ENCODE data around the gene BEAN1.

The BEAN1 gene

DNA sequence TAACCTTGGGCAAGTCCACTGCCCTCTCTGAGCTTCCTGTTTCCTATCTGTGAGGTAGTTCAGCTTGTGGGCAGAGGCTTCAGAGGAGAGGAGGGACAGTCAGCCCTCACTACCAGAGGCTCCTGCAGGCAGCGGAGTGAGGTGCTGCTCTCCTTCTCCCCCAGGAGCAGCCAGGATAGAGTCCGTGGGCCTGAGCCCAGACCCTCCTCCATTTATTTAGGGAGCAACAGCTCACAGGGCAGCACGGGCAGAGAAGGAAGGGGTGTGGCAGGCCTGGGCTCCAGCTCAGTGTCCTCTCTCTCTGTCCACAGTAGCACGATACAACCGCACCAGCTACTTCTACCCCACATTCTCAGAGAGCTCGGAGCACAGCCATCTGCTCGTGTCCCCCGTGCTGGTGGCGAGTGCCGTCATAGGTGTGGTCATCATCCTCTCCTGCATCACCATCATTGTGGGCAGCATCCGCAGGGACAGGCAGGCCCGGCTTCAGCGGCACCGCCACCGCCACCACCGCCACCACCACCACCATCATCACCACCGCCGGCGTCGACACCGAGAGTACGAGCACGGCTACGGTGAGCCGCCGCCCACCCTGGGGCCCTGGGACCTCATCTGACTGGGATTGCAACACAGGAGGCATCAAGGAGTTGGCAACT is 42.3 kb downstream of the BEAN1 start:
- DNase-seq (ENCODE audit: low read depth, low spot score), result no peak

DNA sequence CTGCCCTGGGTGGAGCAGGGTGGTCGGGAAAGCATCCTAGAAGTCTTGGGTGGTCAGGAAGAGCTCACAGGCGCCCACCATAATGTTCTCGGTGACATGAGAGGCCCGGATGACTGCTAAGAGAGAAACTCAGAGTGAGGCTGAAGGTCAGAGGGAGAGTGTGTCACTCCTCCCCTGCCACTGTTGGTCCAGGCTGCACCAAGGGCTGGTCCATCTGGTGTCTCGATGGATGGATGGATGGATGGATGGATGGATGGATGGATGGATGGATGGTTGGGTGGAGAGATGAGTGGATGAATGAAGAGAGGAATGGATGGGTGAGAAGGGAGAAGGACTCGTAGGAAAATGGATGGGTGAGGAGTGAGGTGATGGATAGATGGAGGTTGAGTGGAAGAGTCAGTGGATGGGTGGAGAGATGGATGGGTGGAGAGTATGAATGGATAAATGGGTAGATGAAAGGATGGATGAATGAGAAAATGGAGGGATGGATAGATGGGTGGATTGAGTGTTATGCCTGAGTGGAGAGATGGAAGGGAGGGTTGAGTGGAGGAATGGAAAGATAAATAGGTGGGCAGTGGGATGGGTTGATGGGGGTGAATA is 43.0 kb downstream of the BEAN1 start:
- no peak for DNase-seq (ENCODE audit: low read depth, low spot score)

DNA sequence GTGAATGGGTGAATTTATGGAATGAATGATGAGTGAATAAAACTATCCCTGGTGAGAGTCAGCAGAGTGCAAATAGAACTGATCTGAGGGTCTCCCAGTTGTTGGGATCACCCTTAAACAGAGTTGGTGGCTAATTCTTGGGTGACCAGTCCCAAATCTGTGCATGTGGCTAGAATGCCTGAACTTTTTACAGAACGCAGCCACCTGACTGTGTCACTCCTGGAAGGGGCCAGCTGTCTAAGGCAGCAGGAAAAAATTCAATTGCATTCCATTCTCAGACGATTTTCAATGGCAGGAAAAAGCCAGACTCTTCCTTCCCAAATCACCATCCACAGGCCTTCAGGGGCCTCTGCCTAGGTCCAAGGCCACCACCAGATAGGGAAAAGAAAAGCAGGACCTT is 43.5 kb downstream of the BEAN1 start:
- no peak for DNase-seq (ENCODE audit: low read depth, low spot score)

DNA sequence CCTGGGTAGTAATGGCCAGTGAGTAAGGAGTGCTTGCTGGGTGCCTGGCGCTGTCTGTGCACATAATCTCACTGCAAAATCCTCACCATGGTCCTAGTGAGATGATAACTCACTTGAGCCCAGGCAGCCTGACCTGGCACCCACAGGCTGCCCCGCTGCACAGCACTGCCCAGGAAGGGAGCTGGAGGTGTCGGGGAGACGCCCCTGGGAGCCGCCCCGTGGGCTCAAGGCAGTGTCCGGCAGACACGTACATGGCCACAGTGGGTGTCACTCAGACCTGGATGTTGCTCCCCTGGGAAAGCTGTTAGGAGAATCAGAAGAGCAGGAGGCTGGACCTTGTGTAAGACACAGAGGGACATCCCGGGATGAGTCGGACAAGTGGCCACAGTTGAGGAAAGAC is 44.2 kb downstream of the BEAN1 start:
- DNase-seq (ENCODE audit: low read depth, low spot score), result no peak

DNA sequence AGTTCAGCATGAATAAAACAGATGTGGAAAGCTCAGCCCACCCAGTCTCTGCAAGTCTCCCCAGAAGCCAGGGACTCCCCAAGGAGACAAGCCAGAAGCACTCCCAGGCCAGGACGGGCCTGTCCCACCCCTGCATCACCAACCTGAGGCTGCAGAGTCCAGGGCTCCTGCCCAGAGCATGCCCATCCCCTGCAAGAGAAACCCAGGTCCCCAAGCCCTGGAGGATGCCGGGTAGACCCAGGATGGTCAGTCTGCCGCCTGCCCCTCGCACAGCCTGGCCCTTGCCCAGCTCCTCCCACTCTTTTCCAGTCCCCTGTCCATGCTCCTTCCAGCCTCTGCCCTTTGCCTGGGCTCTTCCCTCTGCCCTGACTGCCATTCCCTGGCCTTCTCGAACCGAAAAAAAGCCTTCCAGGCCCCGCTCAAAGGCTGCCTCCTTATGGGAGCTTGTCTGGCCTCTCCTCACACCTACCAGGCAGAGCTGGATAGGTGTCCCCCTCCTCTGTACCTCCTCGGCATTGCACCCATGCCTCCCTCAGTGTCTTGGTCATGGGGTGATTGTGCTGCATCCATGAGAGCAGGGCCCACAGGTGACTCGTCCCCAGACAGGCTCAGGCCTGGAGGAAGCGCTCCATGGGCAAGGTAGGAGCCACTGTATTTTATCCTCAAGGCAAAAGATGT is 44.8 kb downstream of the BEAN1 start:
- DNase-seq (ENCODE audit: low read depth, low spot score), result no peak

DNA sequence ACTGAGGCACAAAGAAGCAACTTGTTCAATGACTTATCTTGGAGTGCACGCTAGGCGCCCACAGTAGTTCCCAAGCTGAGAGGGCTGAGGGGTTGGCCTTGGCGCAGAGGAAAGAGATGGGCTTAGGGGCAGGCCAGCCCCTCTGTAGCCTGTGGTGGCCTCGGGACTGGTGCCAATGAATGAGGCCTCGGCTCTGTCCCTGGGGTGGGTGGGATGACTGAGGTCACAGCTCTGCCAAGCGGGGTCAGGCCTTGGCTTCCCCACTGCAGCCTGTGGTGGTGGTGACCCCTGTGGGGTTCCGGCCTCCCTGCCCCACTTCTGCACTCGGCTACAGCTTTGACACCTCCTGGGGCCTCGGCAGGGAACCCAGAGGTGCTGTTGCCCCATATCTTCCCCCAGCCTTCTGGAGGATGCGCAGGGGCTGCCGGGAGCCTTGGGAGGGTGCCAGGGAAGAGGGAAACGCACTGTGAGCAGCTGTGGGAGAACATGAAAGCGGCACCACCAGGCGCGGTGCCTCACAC is 46.0 kb downstream of the BEAN1 start:
- DNase-seq (ENCODE audit: low read depth, low spot score), result no peak

DNA sequence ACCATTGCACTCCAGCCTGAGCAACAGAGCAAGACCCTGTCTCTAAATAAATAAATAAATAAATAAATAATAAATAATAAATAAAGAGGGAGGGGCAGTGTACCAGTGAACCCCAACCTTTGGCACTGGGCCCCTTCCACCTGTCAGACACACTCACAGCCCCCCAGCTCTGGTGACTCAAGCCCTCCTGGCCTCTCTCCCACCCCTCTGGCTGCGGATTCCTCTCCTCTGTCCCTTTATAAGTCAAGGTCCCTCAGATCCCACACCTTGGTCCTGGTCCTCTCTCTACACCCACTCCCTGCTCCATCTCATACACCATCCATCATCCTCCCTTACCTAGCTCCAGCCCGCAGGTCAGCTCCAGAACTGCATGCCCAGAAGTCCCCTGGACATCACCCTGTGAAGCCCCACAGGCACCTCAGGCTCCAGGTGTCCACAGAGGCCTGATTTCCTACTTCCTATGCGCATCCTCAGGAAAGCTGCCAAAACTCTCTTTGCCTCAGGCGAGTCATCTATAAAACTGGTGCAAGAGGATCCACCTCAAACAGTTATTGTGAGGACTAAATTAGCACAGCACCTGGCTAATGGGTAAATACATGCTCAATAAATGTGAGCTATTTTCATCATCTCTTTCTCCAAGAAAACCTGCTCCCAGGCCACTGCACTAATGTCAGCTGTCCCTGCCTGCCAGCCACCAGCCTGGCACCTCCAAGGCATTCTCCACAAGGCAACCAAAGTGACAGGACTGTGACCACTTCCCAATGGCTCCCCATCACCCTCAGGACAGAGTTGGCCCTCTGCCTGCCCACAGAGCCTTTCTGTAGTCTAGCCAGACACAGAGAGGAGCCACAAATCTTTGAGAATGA is 46.8 kb downstream of the BEAN1 start:
- no peak for DNase-seq (ENCODE audit: low read depth, low spot score)

DNA sequence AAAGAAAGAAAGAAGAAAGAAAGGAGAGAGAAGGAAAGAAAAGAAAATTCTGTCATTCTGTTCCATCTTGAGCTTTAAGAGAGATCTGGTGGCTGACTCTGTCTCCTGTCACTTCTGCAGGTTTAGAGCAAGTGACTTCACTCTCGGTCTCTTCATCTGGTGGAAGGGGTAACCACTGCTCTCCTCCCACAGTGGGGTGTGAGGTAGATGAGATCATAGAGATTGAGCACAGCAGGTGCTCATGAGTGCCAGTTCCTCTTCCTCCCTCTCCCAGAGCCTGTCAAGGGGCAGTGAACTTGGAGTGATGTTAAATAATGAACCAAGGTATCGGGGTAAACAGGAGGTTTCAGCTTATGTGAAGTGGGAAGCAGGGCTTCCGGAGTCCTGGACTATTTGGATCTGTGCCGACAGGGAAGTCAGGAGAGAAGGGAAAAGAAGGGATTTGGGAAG is 47.7 kb downstream of the BEAN1 start:
- DNase-seq (ENCODE audit: low read depth, low spot score), result no peak

DNA sequence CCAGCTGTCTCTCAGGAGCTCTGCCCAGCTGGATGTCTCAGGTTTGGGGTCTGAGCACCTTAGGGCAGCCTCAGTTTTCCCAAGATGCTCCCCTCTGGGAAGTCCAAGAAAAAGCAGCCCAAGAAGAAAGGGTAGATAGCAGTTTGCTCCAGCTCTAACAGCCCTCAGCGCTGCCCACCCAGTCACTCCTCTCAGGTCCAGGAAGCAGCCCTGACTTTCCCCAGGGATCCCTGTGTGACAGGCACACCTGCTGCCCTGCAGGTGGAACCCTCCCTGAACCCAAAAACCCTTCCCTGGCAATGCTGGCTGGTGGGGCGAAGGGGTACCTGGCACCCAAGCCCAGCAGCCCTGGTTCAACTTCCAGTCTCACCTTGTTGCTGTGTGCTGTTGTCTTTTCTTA is 48.1 kb downstream of the BEAN1 start:
- no peak for DNase-seq (ENCODE audit: low read depth, low spot score)

DNA sequence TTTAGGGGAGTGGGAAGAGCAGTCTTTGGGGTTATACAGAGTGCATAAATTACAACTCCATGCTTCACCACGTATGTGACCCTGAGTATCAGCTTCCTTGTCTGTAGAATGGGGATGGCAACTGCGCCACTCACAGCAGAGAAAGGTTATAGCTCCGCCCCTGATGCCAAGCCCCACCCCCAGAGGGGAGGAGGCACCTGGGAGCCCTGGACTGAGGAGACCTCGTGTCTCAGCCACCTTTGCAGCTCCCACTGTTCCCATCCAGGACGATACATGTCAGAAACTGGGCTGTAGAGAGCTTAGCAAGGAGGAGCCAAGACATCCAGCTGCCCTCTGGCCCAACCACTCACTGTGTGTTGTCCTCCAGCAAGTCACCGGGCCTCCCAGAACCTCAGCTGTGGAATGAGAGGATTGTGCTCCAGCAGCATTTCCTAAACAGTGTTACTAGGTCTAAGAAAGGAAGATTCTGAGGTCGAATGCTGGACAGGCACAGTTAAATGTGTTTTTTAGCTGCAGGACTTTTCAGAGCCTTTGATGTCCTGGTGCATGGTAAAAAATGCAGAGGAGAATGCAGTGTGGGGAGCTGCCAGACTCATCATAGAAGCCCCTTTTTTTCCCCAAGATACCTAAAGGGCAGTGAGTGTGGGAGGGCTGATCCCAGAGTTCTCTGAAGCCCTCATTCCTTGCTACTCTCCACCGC is 49.4 kb downstream of the BEAN1 start:
- DNase-seq (ENCODE audit: low read depth, low spot score), result no peak

DNA sequence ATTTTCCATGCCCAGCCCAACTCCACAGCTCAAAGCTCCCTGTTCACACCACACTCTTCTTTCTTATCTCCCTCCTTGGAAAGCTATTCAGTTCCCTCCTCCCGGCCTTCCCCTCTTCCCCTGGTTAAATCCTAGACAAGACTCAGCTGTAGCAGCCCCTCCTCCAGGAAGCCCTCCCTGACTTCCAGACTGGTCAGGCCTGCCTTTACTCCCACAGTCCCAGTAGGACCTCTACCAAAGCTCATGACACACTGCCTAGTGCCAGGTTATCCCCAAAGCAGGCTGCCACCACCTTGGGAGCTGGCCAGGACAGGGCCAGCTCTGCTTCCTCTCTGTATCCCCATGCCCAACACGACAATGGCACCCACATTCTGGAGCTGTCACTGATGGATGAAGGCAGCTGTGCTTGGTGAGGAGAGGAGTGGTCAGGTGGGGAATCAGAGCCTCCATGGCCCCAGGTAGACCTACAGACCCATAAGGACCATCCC is 50.0 kb downstream of the BEAN1 start:
- DNase-seq (ENCODE audit: low read depth, low spot score), result no peak

DNA sequence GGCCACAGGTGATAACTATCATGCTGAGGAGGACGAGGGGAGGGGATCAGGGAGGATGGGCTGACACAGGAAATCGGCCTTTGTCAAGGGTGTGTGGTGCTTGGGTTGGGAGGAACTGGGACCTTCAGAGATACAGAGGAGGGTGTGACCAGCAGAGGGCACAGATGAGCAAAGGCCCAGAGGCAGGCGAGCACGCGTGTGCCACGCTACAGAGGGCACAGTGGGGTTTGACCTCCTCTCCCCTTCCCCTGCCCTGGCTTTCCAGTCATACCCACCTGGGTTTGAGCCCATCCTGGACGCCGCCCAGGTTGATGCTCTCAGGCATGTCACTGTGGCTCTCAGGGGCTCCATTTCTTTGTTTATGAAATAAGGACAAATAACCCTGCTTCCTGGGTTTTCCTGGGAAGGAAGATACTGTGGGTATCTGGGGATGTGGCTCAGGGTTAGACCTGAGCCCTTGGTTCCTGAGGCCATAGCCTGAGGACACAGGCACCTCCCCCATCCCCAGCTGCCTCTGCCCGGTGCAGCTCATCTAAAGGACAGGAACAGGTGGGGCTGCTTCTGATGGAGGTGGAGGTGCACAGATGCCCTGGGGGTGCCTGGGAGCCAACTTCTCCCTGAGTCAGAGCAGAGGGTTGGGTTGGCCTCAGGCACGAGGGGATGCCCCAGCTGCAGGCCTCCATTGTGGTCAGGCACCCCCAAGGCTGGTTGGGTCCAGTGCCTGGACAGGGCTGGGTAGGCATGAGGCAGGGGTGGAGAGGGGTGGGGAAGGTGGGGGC is 51.8 kb downstream of the BEAN1 start:
- peak; percentile 68 for DNase-seq (ENCODE audit: low read depth, low spot score)

DNA sequence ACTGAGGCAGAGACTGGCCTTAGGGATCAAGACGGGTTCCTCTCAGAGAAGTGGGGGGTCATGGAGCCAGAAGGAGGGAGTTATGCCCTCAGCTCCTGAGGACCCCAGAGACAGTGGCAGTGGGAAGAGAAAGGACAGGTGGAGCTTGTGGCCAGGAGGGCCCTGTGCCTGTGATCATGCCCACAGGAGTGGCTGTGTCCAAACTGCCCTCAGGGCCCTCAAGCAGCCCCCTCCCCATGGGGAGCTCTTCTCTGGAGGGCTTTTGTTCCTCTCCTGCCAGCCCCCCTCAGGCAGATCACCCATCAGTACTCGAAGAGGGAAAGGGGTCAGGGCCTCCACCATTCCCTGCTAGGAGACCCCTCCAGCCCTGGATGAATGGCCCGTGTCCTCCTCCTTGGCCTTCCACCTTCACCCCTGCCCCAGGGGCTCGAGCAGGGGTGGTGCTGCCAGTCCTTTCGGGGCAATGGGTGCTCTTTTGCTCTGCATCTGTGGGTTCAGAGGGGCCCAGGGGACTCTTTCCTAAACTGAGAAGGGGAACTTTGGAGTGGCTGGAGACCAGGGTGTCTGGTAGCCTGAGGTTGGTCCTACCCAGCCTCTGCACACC is 52.7 kb downstream of the BEAN1 start:
- DNase-seq (ENCODE audit: low read depth, low spot score), result no peak

DNA sequence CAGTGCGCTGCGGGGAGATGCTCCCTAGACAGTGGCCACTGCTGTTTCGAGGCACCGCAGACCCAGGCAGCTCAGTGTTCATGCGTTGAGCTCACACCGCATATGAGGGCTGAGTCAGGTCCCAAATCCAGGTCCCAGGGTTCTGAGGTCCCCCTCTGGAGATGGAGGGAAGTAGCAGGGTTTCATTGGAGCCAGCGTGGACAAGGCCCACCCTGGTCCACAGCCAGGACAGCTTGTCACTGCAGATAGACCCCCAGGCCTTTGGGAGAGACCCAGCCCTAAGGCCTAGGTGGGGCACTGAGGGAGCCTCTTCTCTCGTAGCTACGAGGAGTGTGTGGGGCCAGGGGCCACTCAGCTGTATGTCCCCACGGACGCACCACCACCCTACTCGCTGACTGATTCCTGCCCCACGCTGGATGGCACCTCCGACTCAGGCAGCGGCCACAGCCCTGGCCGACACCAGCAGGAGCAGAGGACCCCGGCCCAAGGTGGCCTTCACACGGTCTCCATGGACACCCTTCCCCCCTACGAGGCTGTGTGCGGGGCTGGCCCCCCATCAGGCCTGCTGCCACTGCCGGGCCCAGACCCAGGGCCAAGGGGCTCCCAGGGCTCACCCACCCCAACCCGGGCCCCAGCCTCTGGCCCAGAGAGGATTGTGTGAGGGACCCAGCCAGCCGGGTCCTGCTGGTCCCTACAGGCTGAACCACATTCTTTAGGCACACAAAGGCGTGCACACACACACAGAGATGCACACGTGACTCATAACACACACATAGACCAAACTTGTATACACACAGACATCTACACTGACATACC is 53.4 kb downstream of the BEAN1 start:
- DNase-seq (ENCODE audit: low read depth, low spot score), result no peak

DNA sequence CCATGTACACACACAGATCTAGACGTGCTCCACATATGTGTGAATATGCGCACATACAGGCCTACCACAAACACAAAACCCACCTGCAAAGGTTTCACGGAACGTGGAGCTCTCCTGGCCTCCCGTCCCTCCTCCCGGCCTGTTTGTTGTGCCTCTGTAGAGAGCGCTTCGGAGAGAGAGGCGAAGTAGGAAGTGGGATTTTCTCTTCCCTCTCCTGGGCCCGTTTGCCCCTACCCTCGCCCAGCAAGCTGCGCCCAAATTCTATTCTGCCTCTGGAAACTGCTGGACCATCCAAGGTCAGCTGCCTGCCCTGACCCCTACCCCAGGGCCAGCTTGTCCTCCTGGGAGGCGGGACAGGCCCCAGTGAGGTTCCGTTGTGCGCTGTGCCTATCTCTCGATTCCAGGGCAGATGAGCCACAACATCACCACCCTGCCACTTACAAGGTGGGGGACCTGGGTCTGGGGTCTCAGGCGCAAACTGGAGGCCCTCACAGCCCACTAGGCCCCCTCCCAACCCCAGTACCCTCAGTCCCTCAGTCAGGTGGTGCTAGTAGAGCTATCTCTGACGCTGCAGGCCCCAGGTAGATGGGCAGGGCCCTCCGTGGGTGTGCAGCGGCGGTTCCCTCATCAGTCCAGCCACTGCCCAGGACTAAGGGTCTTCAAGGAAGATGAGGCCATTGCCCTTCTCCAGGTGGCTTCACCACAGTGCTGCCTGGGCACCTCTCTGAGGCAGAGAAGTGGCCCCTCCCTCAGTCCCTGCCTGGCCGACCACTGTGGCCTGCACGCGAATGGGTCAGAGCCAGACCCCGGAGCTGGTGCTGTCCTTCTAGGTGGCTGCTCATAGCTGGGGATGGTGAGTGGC is 54.2 kb downstream of the BEAN1 start:
- no peak for DNase-seq (ENCODE audit: low read depth, low spot score)

DNA sequence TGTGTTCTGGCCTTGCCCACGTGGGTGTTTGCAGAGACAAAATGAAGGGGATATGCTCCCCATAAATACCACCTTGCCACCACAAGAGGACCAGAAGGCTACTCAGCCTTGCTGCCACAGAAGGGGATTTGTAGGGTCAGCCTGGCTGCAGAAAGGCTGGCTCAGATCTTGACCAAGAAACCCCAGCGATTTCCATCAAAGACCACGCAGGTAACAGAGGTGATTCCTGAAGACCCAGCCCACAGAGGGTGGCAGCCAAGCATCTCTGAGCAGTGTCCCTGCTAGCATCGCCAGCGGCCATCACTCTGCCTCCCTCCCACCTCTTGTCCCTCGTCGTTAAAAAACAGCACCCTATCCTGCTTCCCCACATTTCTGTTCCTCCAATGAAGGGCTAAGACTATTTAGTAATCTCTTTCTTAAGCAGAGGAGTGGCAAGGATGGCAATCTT is 54.9 kb downstream of the BEAN1 start:
- no peak for DNase-seq (ENCODE audit: low read depth, low spot score)

DNA sequence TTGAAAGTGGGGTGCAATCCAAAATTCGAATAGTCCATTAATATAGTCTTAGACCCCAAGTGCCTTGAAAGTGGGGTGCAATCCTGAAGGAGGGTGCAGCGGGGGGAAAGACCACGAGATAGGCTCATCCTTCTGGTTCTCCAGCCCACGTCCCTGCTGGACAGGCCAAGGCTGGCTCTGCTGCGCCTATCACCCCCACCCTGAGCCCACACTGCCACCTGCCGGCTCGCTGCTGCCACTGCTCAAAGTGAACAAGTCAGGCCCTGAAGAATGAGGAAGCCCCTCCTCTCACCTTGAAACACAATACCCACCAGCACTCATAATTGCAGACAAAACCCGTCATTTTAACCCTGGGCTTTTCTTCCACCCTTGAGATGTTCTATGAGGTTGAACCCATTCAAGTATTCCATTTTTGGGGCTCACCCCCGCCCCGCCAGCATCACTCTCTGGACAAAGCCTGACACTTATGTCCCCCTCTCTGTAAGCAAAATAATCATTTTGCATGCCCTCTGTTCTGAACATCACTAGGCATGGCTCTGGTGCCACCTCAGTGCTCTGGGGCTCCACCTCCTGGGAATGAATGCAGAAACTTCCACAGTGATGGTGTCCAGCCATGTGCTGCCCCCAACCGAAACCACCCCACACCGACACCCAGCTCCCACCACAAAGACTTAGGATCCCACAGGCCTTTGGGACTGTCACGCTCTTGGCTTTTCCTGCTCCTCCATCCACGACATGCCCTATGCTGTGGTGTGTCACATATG is 56.8 kb downstream of the BEAN1 start:
- peak; percentile 88 for DNase-seq (ENCODE audit: low read depth, low spot score)

All from astrocyte of the hippocampus (primary cell).